T follicular helper cell (primary cell): ENCODE data around the gene POLK.
"Not testable (repeated sequence)": the region's sequence is repeated elsewhere in the genome, so short reads cannot be mapped to it uniquely, and the experiment has no call there.

Experiments
- DNase-seq: peaks from one replicate; pipeline ENCODE4 v3.0.0-alpha.2; 2020; ENCODE audit warnings: low read depth

POLK gene

DNA sequence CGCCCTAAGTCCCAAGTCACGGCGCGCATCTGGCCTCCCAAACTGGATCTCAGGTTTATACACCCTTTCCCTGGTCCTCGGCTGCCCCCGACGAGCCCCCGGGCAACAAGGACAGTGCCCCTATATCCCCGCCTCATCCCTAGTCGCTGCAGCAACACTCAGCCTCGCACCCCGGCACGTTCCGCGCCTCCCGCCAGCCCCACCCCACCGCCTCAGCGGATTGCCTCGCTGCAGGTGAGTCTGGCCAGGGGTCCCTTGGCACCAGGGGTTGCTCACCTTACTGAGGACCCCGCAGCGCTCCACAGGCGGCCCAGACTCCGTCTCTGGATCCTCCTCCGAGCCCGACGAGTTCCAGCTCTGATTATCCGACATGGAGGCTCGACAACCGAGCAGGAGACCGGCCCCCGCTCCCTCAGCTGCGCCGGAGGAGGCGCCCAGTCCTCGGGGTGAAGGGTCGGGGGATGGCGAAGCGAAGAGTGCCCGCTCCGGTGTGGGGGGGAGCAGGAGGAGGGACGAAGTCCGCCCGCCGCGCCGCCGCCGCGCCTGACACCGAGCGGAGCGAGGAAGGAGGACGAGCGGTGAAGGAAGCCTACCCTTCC, 756 bp upstream of the POLK start:
- DNase-seq = peak; percentile 25

DNA sequence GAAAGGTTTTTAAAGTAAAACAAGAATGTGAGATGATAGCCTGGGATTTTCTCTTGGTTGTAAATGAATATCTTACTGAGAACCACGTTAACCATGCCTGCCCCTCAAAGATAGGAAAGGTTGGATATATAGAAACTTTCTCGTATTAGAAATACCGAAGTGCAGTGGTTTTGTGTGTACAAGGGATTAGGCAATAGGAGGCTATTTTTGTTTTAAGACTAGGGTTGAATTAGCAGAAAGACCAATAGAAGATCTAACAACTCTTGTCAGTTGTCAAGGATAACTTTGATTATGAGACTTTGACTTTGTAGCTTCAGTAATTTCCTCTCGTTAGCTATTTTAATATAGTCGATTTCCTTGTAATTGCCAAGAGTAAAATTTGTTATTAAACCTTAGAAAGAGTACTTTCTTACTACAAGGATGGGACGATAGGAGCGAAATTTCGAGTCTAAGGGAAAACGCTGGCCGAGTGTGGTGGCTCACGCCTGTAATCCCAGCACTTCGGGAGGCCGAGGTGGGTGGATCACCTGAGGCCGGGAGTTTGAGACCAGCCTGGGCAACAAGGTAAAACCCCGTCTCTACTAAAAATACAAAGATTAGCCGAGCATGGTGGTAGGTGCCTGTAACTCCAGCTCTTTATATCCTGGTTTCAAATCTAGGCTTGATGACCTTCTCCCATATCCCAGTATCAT, 838 bp downstream of the POLK start:
- no peak for DNase-seq

DNA sequence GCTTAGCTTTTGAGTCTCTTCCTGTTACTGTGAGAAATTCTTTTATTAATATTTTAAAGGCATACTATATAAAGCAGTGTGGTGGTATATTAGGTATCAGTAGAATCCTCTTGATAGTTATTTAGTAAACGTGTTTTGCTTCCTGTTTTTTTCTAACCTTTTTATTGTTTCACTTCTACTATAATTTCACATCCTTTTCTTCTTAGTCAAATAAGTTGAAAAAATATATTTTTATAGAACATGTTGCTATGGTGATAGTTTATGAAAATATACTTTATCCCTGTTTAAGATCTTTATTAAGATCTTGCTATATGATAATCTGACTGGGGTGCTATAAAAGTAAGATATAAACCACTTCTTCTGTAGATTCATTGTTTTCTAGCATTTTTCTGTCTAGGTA, 2.1 kb downstream of the POLK start:
- DNase-seq = no peak

- no peak for DNase-seq
Measured at GRCh38 chr5:75514323-75514722, 2.6 kb downstream of the POLK start.

GRCh38 chr5:75519761-75520160, 8.1 kb downstream of the POLK start:
- no peak for DNase-seq

DNA sequence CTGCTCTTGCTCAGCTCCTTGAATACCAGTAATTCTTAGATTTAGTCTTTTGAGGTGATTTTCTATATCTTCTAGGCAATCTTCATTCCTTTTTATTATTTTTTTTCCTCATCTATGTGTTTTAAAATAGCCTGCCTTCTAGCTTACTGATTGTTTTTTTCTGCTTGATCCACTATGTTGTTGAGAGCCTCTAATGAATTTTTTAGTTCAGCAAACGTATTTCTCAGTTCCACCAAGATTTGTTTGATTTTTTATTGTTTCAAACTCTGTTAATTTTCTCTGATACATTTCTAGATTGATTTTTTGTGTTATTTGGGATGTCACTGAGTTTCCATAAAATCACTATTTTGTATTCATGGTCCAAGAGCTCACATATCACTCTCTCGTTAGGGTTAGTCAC, 9.5 kb downstream of the POLK start:
- DNase-seq = no peak

DNA sequence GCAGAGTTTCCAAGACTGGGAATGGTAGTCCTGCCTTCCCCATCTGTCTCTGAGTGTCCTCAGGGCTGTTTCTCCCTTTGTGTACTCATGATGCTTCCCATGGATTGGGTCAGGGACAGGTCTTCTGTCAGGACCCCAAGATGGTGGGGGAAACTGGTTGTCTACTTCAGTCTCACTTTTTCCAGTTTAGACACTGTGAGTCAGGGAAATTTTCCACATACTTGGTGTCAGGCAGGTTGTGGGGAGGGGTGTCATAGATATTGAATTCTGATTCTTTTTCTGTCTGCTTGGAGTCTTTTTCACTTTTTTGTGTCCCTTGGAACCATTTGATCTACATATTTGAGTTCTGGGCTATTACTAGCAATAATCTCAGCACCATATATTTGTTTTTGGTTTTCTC, 10.3 kb downstream of the POLK start:
- DNase-seq = no peak

DNA sequence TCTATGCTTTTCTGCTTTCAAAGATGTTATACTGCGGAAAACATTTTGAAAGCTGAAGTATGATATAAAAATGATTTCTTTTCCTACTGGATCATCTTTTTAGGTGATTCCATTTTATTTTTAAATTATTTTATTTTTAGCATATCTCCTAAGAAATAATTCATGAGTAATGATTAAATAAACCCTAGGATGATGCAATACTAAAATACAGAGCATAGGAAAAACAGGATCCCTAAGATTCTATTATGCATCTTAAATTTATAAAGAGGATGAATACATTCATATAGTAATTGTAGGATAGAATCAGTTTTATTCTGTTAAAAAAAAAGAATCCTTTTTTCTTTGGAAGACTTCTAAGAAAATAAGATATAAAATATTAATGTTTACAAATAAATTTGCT, 10.9 kb downstream of the POLK start:
- no peak for DNase-seq

DNA sequence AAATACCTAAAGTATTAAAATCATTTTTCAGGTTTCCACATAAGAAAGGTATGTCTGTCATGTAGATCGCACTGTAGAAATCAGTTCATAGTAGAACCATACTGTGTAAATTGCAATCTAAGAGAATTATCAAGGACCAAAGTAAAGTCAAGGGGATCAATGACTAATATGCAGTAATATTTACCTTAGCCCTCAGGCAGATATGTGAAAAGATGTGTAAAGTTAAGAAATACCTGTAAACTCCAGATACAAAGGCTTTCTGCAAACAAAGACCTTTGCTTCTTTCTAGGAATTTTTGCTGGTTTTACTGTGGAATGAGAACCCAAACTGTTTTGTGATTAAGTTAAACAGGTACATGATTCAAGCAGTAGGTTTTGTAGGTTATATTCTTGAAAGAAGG, 11.6 kb downstream of the POLK start:
- DNase-seq = no peak

- no peak for DNase-seq
Measured at GRCh38 chr5:75524071-75524470, 12.4 kb downstream of the POLK start.

- DNase-seq = no peak
Measured at GRCh38 chr5:75524591-75524990, 12.9 kb downstream of the POLK start.

- DNase-seq = no peak
Measured at GRCh38 chr5:75525344-75525743, 13.7 kb downstream of the POLK start.

DNA sequence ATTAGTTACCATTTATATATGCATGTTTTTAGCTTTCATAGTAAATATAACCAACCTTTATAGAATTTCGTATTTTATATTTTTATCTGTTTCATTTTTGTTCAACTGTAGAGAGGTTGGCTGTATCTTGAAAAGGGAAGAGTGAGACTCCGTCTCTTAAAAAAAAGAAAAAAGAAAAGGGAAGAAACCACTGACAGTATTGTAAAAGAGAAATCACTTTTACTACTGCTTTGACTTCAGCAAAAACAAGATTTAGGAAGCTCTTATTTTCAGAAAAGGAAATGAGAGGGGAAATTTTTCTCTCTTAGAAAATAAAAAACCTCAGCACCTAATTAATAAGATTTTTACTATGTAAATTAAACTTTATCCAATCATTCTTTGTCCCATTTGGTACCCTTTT, 14.4 kb downstream of the POLK start:
- DNase-seq = no peak

DNA sequence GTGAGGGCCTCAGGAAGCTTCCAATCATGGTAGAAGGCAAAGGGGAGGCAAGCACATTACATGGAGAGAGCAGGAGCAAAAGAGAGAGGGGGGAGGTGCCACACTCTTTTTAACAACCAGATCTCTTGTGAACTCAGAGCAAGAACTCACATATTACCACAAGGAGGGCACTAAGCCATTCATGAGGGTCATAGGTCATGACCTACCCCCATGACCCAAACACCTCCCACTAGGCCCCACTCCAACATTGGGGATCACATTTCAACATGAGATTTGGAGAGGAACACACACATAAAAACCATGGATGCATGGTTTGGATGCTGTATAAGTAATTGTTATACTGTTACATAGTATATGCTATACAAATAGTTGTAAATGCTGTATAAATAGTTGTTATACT, 17.5 kb downstream of the POLK start:
- no peak for DNase-seq

DNA sequence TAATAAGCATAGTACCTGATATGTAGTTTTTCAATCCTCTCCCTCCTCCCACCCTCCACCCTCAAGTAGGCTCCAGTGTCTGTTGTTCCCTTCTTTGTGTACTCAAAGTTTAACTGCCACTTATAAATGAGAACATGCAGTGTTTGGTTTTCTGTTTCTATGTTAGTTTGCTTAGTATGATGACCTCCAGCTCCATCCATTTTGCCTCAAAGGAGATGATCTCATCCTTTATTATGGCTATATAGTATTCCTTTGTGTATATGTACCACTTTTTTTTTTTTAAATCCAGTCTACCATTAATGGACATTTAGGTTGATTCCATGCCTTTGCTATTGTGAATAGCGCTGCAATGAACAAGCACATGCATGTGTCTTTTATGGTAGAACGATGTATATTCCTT, 20.5 kb downstream of the POLK start:
- no peak for DNase-seq

GRCh38 chr5:75533716-75534115, 22.0 kb downstream of the POLK start:
- not testable (repeated sequence) for DNase-seq

GRCh38 chr5:75534734-75535133, 23.0 kb downstream of the POLK start:
- DNase-seq = no peak

- DNase-seq = no peak
Measured at GRCh38 chr5:75536147-75536546, 24.5 kb downstream of the POLK start.

GRCh38 chr5:75536694-75537360, 25.1 kb downstream of the POLK start:
- DNase-seq = no peak

DNA sequence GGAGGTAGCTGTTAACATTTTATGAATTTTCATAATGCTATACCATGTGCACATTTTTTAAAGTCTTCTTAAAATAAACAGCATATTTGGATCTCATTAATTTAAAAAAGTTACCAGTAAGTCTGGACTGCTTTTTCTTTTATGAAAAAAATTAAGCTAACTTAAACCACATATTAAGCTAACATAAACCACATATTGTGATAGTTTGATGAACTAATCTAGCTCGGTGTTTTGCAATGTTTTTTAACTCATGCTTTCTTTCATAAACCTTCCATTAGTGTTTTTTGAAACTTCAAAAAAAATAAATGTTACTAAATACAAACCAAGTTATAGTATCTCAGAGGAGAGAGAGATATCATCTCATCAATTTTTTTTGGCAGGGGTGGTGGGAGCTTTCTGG, 26.5 kb downstream of the POLK start:
- DNase-seq = no peak

- DNase-seq = no peak
Measured at GRCh38 chr5:75545131-75545530, 33.4 kb downstream of the POLK start.

DNA sequence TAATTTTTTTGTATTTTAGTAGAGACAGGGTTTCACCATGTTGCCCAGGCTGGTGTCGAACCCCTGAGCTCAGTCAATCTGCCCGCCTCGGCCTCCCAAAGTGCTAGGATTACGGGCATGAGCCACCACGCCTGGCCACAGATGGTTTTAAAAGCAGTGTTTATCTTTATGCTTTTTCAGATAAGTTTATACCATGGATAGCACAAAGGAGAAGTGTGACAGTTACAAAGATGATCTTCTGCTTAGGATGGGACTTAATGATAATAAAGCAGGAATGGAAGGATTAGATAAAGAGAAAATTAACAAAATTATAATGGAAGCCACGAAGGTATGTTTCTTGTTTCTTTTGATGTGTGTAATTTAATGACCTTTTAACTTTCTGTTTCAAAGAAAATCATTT, 35.1 kb downstream of the POLK start:
- no peak for DNase-seq

GRCh38 chr5:75547812-75548211, 36.1 kb downstream of the POLK start:
- no peak for DNase-seq

GRCh38 chr5:75550597-75550996, 38.9 kb downstream of the POLK start:
- DNase-seq = no peak
